H9 (cell line): Measurements from ENCODE around the gene CLEC16A. TPM values are rescaled to one million over a fixed set of nuclear protein-coding genes. Genes with fewer than 3 reads are reported as not detected.

Source experiments
- DNase-seq: peaks from one replicate; pipeline ENCODE4 v3.0.0-alpha.2; 2017
- H2AFZ ChIP-seq: one replicate; pipeline ENCODE4 v1.6.1; 2013; ENCODE audit warnings: mild to moderate bottlenecking, low read length, control low read depth, moderate library complexity
- H2AK5ac ChIP-seq: 2 replicates; pipeline ENCODE4 v1.6.1; 2013; ENCODE audit warnings: low read length, control low read depth, mixed read lengths; ENCODE audit not compliant: insufficient read length
- H2BK120ac ChIP-seq: one replicate; pipeline ENCODE4 v1.6.1; 2013; ENCODE audit warnings: low read depth, mild to moderate bottlenecking, low read length, control low read depth, inconsistent platforms; ENCODE audit not compliant: poor library complexity, severe bottlenecking
- H2BK12ac ChIP-seq: 2 replicates; pipeline ENCODE4 v1.6.1; 2013; ENCODE audit warnings: low read length, control low read depth, mixed read lengths, low read depth; ENCODE audit not compliant: insufficient read length
- H2BK15ac ChIP-seq: 2 replicates; pipeline ENCODE4 v1.6.1; 2013; ENCODE audit warnings: low read depth, low read length, control low read depth
- H2BK20ac ChIP-seq: one replicate; pipeline ENCODE4 v1.6.1; 2013; ENCODE audit warnings: low read depth, mild to moderate bottlenecking, low read length, control low read depth, inconsistent platforms; ENCODE audit not compliant: poor library complexity, severe bottlenecking
- H2BK5ac ChIP-seq: 2 replicates; pipeline ENCODE4 v1.6.1; 2013; ENCODE audit warnings: low read length, control low read depth, mixed read lengths; ENCODE audit not compliant: insufficient read length
- H3K14ac ChIP-seq: 2 replicates; pipeline ENCODE4 v1.6.1; 2013; ENCODE audit warnings: low read length, control low read depth; ENCODE audit not compliant: insufficient read depth
- H3K18ac ChIP-seq: 2 replicates; pipeline ENCODE4 v1.6.1; 2013; ENCODE audit warnings: low read depth, mild to moderate bottlenecking, mixed read lengths, low read length, control low read depth; ENCODE audit not compliant: insufficient read length
- H3K23ac ChIP-seq: 2 replicates; pipeline ENCODE4 v1.6.1; 2013; ENCODE audit warnings: low read length, control low read depth, mixed read lengths, low read depth; ENCODE audit not compliant: insufficient read length
- H3K23me2 ChIP-seq: 2 replicates; pipeline ENCODE4 v1.6.1; 2013; ENCODE audit warnings: low read depth, mild to moderate bottlenecking, mixed read lengths, low read length, control low read depth; ENCODE audit not compliant: insufficient read length, poor library complexity, severe bottlenecking
- H3K27ac ChIP-seq: 2 replicates; pipeline ENCODE4 v1.5.1; 2013; ENCODE audit warnings: low read length, control low read depth, mixed read lengths, low read depth; ENCODE audit not compliant: insufficient read length
- H3K27me3 ChIP-seq: 2 replicates; pipeline ENCODE4 v1.6.1; 2013; ENCODE audit warnings: low read length, control low read depth, inconsistent platforms; ENCODE audit not compliant: insufficient read depth
- H3K4ac ChIP-seq: 2 replicates; pipeline ENCODE4 v1.6.1; 2013; ENCODE audit warnings: low read depth, mild to moderate bottlenecking, control low read depth, inconsistent platforms, low read length, moderate library complexity
- H3K4me1 ChIP-seq: 2 replicates; pipeline ENCODE4 v1.6.1; 2013; ENCODE audit warnings: low read length, control low read depth, inconsistent platforms; ENCODE audit not compliant: insufficient read depth
- H3K4me2 ChIP-seq: 2 replicates; pipeline ENCODE4 v1.6.1; 2013; ENCODE audit warnings: low read length, control low read depth, mixed read lengths; ENCODE audit not compliant: insufficient read length, insufficient read depth
- H3K56ac ChIP-seq: 2 replicates; pipeline ENCODE4 v1.6.1; 2013; ENCODE audit warnings: low read depth, mild to moderate bottlenecking, mixed read lengths, low read length, control low read depth; ENCODE audit not compliant: insufficient read length
- H3K79me1 ChIP-seq: 2 replicates; pipeline ENCODE4 v1.6.1; 2013; ENCODE audit warnings: low read depth, mild to moderate bottlenecking, moderate library complexity, low read length, control low read depth, inconsistent platforms; ENCODE audit not compliant: insufficient read depth, poor library complexity, severe bottlenecking
- H3K79me2 ChIP-seq: 2 replicates; pipeline ENCODE4 v1.6.1; 2013; ENCODE audit warnings: low read length, control low read depth, inconsistent platforms; ENCODE audit not compliant: insufficient read depth
- H3K9ac ChIP-seq: 2 replicates; pipeline ENCODE4 v1.6.1; 2013; ENCODE audit warnings: low read length, control low read depth, mixed read lengths; ENCODE audit not compliant: insufficient read length; ENCODE audit errors: extremely low read depth
- H3K9me3 ChIP-seq: one replicate; pipeline ENCODE4 v1.6.1; 2013; ENCODE audit warnings: low read depth, low read length, inconsistent platforms; ENCODE audit not compliant: control insufficient read depth
- H3T11ph ChIP-seq: one replicate; pipeline ENCODE4 v1.6.1; 2013; ENCODE audit warnings: mild to moderate bottlenecking, low read length, control low read depth, inconsistent platforms
- H4K20me1 ChIP-seq: one replicate; pipeline ENCODE4 v1.6.1; 2013; ENCODE audit not compliant: control insufficient read depth, insufficient read length, insufficient read depth
- H4K5ac ChIP-seq: 2 replicates; pipeline ENCODE4 v1.6.1; 2013; ENCODE audit warnings: low read depth, mild to moderate bottlenecking, mixed read lengths, low read length, control low read depth; ENCODE audit not compliant: insufficient read length
- H4K8ac ChIP-seq: replicated peaks from 2 replicates; pipeline ENCODE4 v1.6.1; 2013; ENCODE audit warnings: low read length, control low read depth, mixed read lengths, low read depth; ENCODE audit not compliant: insufficient read length
- H4K91ac ChIP-seq: 2 replicates; pipeline ENCODE4 v1.6.1; 2013; ENCODE audit warnings: low read depth, mild to moderate bottlenecking, moderate library complexity, mixed read lengths, low read length, control low read depth; ENCODE audit not compliant: insufficient read length
- H3K27ac Mint-ChIP-seq, 3 experiments: 2 replicates in 2 of 3; 3 replicates in 1 of 3; pipeline ENCODE4 v1.8.0; 2020 to 2021; ENCODE audit warnings: mixed read lengths in 3 of 3, mild to moderate bottlenecking in 1 of 3, moderate library complexity in 1 of 3
- H3K27me3 Mint-ChIP-seq: 2 replicates; pipeline ENCODE4 v1.8.0; 2021; ENCODE audit warnings: low read depth, mild to moderate bottlenecking, moderate library complexity, mixed read lengths
- H3K36me3 Mint-ChIP-seq, 3 experiments: 2 replicates in 2 of 3; 3 replicates in 1 of 3; pipeline ENCODE4 v1.8.0; 2020 to 2021; ENCODE audit warnings: low read depth in 3 of 3, mixed read lengths in 3 of 3; ENCODE audit not compliant: insufficient read depth in 1 of 3
- H3K4me1 Mint-ChIP-seq, 2 experiments: 2 replicates each; pipeline ENCODE4 v1.8.0; 2020; ENCODE audit warnings: mixed read lengths in 2 of 2
- H3K4me3 Mint-ChIP-seq, 2 experiments: 2 replicates in 1 of 2; 3 replicates in 1 of 2; pipeline ENCODE4 v1.8.0; 2020 to 2021; ENCODE audit warnings: mild to moderate bottlenecking in 2 of 2, mixed read lengths in 2 of 2, moderate library complexity in 1 of 2
- H3K9me3 Mint-ChIP-seq, 2 experiments: 2 replicates in 1 of 2; 3 replicates in 1 of 2; pipeline ENCODE4 v1.8.0; 2020; ENCODE audit warnings: mild to moderate bottlenecking in 2 of 2, mixed read lengths in 2 of 2, moderate library complexity in 1 of 2
- CTCF ChIP-seq: fragments of 200-600 bp; sonication (generic); conservative IDR thresholded peaks from 3 replicates; pipeline ENCODE4 v1.8.0; 2021; ENCODE audit warnings: antibody characterized with exemption, mild to moderate bottlenecking
- WGBS: extraction: QIAGEN DNeasy Blood & Tissue Kit; methylation state at CpG from one replicate; pipeline ENCODE4 v1.1.7; 2013; ENCODE audit warnings: missing lambda C conversion rate, low lambda C conversion rate, mixed read lengths; ENCODE audit not compliant: insufficient read length; ENCODE audit errors: extremely low coverage; 5-methylcytosine and 5-hydroxymethylcytosine counted together
- total RNA-seq: library from RNA; stranded (reverse); gene quantifications from 2 replicates; pipeline ENCODE4 v1.2.1, GENCODE V29; 2021

The CLEC16A gene
- total RNA-seq, 1 experiment from 2014 or later = 15.2 TPM

GRCh38 chr16:11036040-11036439, 91.7 kb downstream of the CLEC16A start:
- Histone ChIP-seq H3K23ac (no peak overlapping the region), H4K5ac (no peak overlapping the region), H3K79me2 (no peaks in the 10 kb centered on the region), H2BK120ac (no peak overlapping the region), H3K56ac (no peak overlapping the region), H4K8ac (no peak overlapping the region), H2AK5ac (no peak overlapping the region), H3K18ac (no peak overlapping the region), H3K27ac (no peak overlapping the region), H3K9ac (no peak overlapping the region), H2BK5ac (no peak overlapping the region), H3K27me3 (no peaks in the 10 kb centered on the region), H3K9me3 (no peaks in the 10 kb centered on the region), H3K14ac (no peak overlapping the region), H3K23me2 (no peaks in the 10 kb centered on the region), H4K20me1 (no peaks in the 10 kb centered on the region), H3K4ac (no peak overlapping the region), H2AFZ (no peak overlapping the region), H3K4me2 (no peak overlapping the region), H2BK12ac (no peak overlapping the region), H3K79me1 (no peaks in the 10 kb centered on the region), H3T11ph (no peak overlapping the region), H2BK20ac (no peak overlapping the region), H3K4me1 (no peaks in the 10 kb centered on the region), H4K91ac (no peak overlapping the region), H2BK15ac (no peak overlapping the region)
- DNase-seq = no peak
- H3K27ac Mint-ChIP-seq = no peak overlapping the region
- no peaks in the 10 kb centered on the region for H3K9me3 Mint-ChIP-seq
- no CpG with 5 or more reads among the region's 6 CpGs for WGBS
- TF ChIP-seq CTCF = no peak
- peaks cover 1% of the 10 kb centered on the region; the same call in 1 of the 2 replicates for H3K27me3 Mint-ChIP-seq
- H3K36me3 Mint-ChIP-seq = peaks cover 0 to 11% (median 0%) of the 10 kb centered on the region in 3 experiments; a peak in 4 of 7 replicates
- H3K4me1 Mint-ChIP-seq = peaks cover 11 to 14% of the 10 kb centered on the region in 2 experiments
- H3K4me3 Mint-ChIP-seq = no peak overlapping the region
